Dendritic cell treated with granulocyte-macrophage colony-stimulating factor and Interleukin-4, amounts not matched to agents 40 ng/mL and 50 ng/mL, for 4 days (primary cell): ENCODE data around the gene COL10A1.

Experiments
- H3K27ac Mint-ChIP-seq: one replicate; pipeline ENCODE4 v1.8.0; 2022; ENCODE audit warnings: mild to moderate bottlenecking, mixed read lengths
- H3K27me3 Mint-ChIP-seq: one replicate; pipeline ENCODE4 v1.8.0; 2022; ENCODE audit warnings: mild to moderate bottlenecking, mixed read lengths
- H3K36me3 Mint-ChIP-seq: one replicate; pipeline ENCODE4 v1.8.0; 2022; ENCODE audit warnings: low read depth, mixed read lengths
- H3K4me1 Mint-ChIP-seq: one replicate; pipeline ENCODE4 v1.8.0; 2022; ENCODE audit warnings: low read depth, mixed read lengths
- H3K4me3 Mint-ChIP-seq: one replicate; pipeline ENCODE4 v1.8.0; 2022; ENCODE audit warnings: mild to moderate bottlenecking, moderate library complexity, mixed read lengths
- H3K9me3 Mint-ChIP-seq: one replicate; pipeline ENCODE4 v1.8.0; 2022; ENCODE audit warnings: mixed read lengths
- intact Hi-C: fragments of 100-400 bp; cut with micrococcal nuclease; formaldehyde crosslinking; loops from one replicate; pipeline ENCODE4 v1.15.0; 2022

Gene COL10A1

DNA sequence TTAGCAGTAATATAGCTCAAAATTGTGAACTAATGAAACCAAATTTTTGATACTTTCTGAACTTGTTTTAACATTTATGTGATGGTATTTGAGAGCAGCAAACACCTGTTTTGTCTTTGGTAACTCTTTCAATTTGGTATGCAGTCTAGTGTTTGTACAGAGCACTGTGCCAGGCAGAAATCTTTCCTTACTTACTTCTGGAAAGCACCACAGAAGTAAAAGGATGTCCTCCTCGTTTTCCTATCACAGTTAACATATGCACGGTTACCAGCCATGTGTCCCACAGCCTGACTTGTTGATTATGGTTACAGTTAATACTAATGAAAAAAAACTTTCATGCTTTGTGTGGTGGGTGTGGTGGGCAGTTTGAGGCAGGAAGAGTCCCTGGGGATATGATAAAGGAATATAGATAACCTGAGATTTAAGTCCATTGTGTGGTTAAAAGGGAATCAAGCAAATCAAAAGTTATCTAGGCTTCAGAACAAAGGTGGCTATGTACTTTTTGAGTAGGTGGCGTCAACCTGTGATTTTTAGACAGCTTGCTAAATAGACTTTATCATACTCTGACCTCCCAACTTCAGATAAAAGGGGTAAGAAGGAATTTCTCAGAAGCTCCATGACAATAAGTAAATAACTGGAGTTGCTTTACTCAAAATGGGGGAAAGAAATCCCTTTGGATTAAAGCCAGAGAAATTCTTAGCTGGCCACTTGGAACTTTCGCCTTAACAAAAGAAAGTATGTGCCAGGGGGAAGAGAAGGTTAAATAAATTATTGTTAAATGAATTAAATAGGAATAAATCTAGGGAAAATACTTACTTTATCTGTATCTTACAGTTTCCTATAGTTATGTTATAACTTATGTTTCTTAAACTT is 20.1 kb upstream of the COL10A1 start:
- H3K27ac Mint-ChIP-seq = no peak overlapping the region
- no peak overlapping the region for H3K4me3 Mint-ChIP-seq
- H3K4me1 Mint-ChIP-seq = no peaks in the 10 kb centered on the region
- H3K36me3 Mint-ChIP-seq = no peaks in the 10 kb centered on the region
- H3K27me3 Mint-ChIP-seq = no peaks in the 10 kb centered on the region
- H3K9me3 Mint-ChIP-seq = no peaks in the 10 kb centered on the region
- intact Hi-C loops = no loop called here

DNA sequence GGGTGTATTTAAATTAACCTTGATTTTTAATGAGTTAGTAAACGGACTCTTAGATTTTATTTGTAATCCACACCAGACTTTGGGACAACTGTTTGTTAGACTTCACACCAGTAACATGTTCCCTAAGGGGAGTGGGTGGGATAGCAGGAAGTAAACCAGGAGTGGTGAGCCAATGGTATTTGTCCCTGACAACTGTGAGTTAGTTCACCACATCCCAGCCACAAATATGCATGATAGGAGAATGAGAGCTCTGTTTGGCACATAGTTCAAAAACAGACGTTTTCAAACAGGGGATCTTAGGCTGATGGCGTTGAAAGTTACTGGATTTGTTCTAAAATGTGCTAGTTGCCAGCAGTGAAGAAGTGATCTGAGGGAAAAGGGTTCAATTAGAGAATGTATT is 18.7 kb upstream of the COL10A1 start:
- intact Hi-C loops = no loop called here
- Mint-ChIP-seq H3K27me3 (no peaks in the 10 kb centered on the region), H3K4me3 (no peak overlapping the region), H3K9me3 (no peaks in the 10 kb centered on the region), H3K27ac (no peak overlapping the region), H3K36me3 (peaks cover 5% of the 10 kb centered on the region), H3K4me1 (no peaks in the 10 kb centered on the region)

DNA sequence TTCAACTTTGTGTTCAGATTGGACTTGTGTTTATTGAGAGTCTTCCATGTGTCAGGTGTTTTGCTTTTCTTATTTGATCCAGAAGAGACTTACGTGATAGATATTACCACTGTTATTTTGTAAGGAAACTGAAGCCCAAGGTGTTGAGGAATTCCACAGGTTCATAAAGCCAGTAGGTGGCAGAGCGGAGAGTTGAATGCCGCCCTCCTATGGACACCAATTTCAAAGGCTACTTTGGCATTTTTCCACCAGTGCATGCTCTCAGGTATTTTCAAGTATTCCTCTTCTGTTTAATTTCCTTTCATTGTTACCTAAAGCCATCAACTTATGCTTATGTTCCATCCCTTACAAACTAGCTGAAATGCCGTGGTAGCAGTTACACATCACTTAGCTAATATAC is 14.0 kb upstream of the COL10A1 start:
- Mint-ChIP-seq H3K27me3 (no peaks in the 10 kb centered on the region), H3K4me3 (no peak overlapping the region), H3K27ac (no peak overlapping the region), H3K4me1 (no peaks in the 10 kb centered on the region), H3K9me3 (no peaks in the 10 kb centered on the region), H3K36me3 (peaks cover 5% of the 10 kb centered on the region)
- intact Hi-C loops = no loop called here

DNA sequence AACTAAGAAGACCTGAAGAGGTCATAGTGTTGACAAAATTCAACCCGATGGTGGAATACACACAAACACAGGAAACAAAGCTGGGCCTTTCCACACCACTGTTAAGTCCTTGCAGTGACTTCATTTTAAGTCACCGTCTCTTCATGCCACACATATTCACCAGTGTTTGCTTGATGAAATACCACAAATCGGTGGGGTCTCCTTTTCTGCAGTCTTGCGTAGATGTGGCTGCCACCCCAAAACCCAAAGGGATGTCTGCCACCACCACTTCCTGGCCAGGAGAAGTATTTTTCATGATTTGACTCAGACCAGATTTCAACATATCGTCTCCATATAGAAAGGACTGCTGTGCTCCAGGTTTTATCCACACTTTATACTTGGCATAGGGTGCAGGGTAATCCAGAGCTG is 11.0 kb upstream of the COL10A1 start:
- H3K4me3 Mint-ChIP-seq = no peak overlapping the region
- intact Hi-C loops = no loop called here

DNA sequence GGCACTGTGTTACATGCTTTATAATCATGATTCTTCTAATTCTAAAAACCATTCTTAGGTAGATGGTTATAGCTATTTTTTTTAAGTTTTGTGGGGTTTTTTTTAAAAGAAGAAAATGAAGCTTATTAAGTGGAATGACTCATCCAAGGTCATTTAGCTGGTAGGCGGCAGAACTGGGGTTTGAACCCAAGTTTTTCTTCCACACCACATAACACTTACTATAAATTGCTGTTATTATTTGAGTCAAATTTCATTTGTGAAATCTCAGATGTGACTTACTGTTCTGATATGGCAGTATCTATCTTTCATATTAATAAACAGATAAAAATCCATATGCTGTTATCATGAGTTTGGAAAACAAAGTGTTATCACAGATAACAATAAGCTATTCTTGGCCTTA is 10.4 kb upstream of the COL10A1 start:
- Mint-ChIP-seq H3K27me3 (no peaks in the 10 kb centered on the region), H3K4me3 (no peak overlapping the region), H3K4me1 (no peaks in the 10 kb centered on the region), H3K36me3 (peaks cover 5% of the 10 kb centered on the region), H3K27ac (no peak overlapping the region), H3K9me3 (no peaks in the 10 kb centered on the region)
- intact Hi-C loops = no loop called here

More for the DNA sequence above, 11.0 kb upstream of the COL10A1 start:
- Mint-ChIP-seq H3K27me3 (no peaks in the 10 kb centered on the region), H3K4me1 (no peaks in the 10 kb centered on the region), H3K36me3 (peaks cover 5% of the 10 kb centered on the region), H3K27ac (no peak overlapping the region), H3K9me3 (no peaks in the 10 kb centered on the region)

DNA sequence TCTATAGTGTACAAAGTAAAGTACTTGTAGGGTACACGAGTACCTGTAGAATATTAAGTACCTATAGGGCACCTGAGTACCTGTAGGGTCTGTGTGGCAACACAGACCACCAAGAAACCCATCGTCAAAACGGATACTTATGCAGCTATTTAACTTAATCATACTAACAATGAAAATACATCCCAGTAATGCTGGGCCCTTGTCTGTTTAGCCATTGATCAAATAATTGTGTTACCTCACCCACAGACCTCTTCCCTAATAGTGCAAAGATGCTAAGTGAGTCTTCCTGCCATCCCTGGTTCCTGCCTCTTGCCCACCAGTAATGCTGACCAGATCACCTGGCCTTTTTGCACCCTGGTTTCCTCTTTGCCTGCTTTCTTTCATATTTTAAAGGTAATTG is 7.5 kb upstream of the COL10A1 start:
- Mint-ChIP-seq H3K4me1 (no peaks in the 10 kb centered on the region), H3K4me3 (no peak overlapping the region), H3K36me3 (no peaks in the 10 kb centered on the region), H3K9me3 (no peaks in the 10 kb centered on the region), H3K27me3 (no peaks in the 10 kb centered on the region), H3K27ac (no peak overlapping the region)
- intact Hi-C loops = no loop called here

DNA sequence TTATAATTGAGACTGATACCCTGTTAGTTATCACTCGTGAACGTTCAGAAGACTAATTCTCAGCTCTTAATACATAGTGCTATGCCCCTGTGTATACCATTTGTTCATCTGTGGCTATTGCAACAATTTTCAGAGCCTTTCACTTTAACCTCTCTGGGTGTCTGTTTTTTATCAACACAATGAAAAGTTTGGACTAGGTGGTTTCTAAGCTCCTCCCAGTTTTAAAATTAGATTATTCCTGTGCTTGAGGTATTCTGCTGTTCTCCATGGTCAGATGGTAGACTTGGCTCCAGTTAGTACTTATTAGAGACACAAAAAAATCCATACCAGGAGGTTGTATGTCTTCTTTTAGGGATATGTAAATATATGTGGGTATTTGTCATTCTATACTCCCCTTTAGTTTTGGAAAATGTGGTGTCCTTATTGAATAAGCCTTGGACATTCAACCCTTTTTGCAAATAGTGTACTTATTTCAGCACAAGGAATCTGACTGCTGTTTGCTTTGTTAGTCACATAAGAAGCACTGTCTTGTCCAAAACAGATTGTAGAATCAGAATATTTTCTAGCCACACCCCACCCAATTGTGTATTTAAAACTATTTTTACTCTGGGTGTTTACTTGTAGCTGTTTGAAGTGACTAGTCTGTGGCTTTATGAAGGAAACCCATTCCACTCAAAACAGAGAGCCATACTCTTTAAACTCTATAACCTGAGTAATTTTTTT is 2.0 kb upstream of the COL10A1 start:
- intact Hi-C loops = no loop called here
- Mint-ChIP-seq H3K9me3 (no peaks in the 10 kb centered on the region), H3K4me1 (no peaks in the 10 kb centered on the region), H3K36me3 (no peaks in the 10 kb centered on the region), H3K4me3 (no peak overlapping the region), H3K27me3 (no peaks in the 10 kb centered on the region), H3K27ac (no peak overlapping the region)

DNA sequence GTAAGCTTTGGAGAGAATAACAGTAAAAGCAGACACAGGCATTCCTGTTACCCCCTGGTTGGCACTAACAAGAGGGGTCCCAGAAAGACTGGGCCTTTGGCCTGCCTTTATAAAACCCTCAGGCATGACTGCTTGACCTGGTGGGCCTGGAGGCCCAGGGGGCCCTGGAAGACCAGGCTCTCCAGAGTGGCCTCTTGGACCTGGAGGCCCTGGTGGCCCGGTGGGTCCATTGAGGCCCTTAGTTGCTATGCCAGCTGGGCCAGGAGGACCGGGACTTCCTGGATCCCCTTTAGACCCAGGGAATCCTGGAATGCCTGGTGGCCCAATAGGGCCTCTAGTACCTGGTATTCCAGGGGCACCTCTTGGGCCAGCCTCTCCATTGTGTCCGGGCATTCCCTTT is 5.5 kb downstream of the COL10A1 start:
- H3K27me3 Mint-ChIP-seq = no peaks in the 10 kb centered on the region
- no peaks in the 10 kb centered on the region for H3K9me3 Mint-ChIP-seq
- no peaks in the 10 kb centered on the region for H3K4me1 Mint-ChIP-seq
- H3K36me3 Mint-ChIP-seq = no peaks in the 10 kb centered on the region
- no peak overlapping the region for H3K27ac Mint-ChIP-seq
- no peak overlapping the region for H3K4me3 Mint-ChIP-seq
- intact Hi-C loops = no loop called here

DNA sequence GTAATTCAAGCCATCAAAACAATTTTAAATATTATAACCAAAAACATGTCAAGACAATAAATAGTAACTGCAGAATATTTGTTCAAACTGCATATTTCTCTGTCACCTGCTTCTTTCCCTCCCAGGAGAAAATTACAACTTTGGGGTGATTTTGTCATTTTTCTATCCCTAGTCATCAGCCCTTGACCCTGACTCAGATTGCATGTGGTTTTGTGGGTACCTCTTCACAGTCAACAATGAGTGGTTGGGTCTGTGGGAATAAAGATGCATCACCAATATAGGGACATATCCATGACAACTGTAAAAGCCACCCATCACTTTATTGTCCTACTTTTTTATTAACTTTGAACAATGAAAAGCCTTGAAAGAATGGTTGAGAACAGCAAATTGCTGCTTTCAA is 7.3 kb downstream of the COL10A1 start:
- H3K9me3 Mint-ChIP-seq = no peaks in the 10 kb centered on the region
- H3K27ac Mint-ChIP-seq = no peak overlapping the region
- H3K36me3 Mint-ChIP-seq = peaks cover 7% of the 10 kb centered on the region
- H3K4me1 Mint-ChIP-seq = no peaks in the 10 kb centered on the region
- H3K27me3 Mint-ChIP-seq = no peaks in the 10 kb centered on the region
- no peak overlapping the region for H3K4me3 Mint-ChIP-seq
- intact Hi-C loops = no loop called here

DNA sequence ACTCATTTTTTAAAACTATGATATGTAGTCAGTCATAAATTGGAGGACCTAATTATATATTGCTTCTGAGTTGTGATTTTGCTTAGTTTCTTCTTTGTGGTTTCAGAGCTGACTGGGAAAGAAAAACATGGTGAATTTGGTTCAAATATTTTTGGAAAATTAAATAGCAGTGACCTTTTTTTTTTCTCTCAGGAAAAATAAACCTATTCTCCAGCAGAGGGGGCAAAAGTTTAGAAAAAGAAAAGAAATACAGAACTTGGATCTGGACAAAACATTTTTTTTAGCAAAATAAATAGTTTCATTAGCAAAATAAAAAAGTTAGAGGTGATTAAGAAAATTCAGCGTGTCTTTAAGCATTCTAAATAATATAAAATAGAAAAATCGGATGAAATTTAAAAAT is 10.2 kb downstream of the COL10A1 start:
- Mint-ChIP-seq H3K4me3 (no peak overlapping the region), H3K27me3 (no peaks in the 10 kb centered on the region), H3K27ac (no peak overlapping the region), H3K9me3 (no peaks in the 10 kb centered on the region), H3K4me1 (no peaks in the 10 kb centered on the region), H3K36me3 (peaks cover 27% of the 10 kb centered on the region)
- intact Hi-C loops = no loop called here

DNA sequence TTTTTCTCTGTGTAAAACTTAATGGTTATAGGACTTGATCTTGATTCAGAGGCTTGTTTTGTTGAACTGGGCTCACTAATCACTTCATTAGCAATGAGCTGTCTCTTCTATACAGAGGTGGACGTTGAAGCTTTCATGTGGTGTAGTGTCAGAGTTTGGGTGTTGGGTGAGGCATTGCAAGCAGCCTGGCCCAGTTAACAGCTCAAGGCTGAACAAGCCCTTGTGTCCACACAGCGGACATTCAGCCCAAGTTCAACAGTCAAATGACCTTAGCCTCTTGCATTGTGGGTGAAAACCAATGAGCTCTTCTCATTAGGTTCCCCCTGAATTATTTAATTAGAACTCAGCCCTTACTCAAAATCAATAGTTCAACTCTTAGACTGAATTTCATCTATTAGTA is 12.5 kb downstream of the COL10A1 start:
- no peaks in the 10 kb centered on the region for H3K4me1 Mint-ChIP-seq
- peaks cover 48% of the 10 kb centered on the region for H3K36me3 Mint-ChIP-seq
- no peaks in the 10 kb centered on the region for H3K27me3 Mint-ChIP-seq
- no peak overlapping the region for H3K27ac Mint-ChIP-seq
- intact Hi-C loops = no loop called here
- H3K4me3 Mint-ChIP-seq = no peak overlapping the region
- H3K9me3 Mint-ChIP-seq = no peaks in the 10 kb centered on the region

DNA sequence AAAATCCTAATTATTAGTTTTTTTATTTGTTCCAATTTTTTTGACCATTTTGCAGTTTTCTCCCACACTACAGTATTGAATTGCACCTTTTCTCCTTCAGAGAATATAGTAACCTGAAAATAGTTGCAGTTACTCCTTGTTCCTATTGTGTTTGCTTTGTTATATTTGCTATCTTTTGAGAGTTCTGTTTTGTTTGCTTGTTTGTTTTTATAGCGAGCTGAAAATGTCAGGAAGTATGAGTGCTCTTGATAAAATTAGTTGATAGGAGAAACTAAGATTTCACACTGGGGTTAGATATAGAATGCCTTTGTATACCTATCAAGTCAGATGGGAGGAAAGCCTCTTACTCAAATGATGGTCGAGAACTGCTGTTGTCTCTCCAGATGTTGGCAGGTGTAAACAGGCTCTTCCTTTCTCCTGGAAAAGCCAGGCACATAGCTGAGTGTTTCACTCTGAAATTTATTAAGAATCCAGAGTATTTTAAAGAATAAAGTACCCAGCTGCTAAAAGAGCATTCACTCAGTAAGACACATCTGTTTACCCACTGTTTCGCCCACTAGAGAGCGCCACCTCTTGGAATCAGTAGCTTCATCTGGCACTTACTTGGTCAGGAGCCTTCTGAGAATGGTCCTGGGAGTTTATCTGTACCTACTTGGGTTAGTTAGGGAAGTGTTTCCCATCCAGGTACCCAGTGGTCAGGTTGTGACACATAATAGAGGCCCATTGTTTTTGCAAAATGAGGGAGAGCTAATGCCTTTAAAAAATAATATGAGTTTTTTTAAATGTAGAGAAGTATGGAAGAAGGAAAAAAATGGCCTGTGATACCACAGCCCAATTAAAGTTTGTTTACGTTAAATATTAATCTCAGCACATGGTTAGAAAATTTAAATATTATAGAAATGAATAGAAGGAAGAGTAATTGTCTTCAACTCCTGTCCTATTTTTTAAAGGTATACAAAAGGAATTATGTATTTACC is 14.1 kb downstream of the COL10A1 start:
- Mint-ChIP-seq H3K4me1 (no peaks in the 10 kb centered on the region), H3K27me3 (no peaks in the 10 kb centered on the region), H3K36me3 (peaks cover 48% of the 10 kb centered on the region), H3K27ac (no peak overlapping the region), H3K9me3 (no peaks in the 10 kb centered on the region), H3K4me3 (no peak overlapping the region)
- intact Hi-C loops = no loop called here

DNA sequence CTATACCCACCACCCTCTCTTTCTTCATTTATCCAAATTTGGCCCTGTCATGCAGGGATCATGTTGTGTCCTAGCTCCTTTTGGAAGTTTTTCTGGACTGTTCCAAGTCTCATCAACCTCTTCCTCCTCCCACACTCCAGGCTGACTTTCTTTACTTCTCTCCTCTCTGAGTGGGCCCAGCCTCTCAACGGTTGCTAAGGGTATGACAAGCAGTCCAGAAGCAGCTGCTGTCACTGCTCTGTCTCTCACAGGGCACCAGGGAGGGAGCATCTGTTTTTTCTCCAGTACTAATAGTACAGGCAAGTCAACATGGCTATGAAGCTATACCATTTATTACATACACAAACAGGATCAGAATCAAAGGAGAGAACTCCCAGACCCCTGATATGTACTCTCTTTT is 17.1 kb downstream of the COL10A1 start:
- Mint-ChIP-seq H3K27me3 (no peaks in the 10 kb centered on the region), H3K36me3 (peaks cover 43% of the 10 kb centered on the region), H3K27ac (no peak overlapping the region), H3K9me3 (no peaks in the 10 kb centered on the region), H3K4me1 (peaks cover 5% of the 10 kb centered on the region), H3K4me3 (no peak overlapping the region)
- intact Hi-C loops = no loop called here

DNA sequence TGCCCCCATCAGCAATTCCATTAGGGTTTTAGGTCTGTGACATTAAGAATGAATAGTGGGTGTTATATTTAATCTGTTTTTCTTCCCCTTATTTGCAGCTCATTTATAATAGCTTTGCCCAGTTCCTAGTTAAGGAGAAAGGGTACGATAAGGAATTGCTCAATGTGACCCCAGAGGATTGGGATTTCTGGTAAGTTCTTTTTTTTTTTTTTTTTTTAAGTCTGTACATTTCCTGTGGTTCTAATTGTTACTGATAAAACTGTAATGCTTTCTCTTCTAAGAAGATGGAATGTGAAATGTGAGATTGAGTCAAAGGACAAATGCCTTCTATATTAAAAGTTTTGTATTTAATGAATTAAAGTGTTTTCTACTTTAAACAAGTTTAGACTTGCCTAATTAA is 19.8 kb downstream of the COL10A1 start:
- peaks cover 31% of the 10 kb centered on the region for H3K36me3 Mint-ChIP-seq
- H3K27me3 Mint-ChIP-seq = no peaks in the 10 kb centered on the region
- H3K27ac Mint-ChIP-seq = no peak overlapping the region
- H3K4me3 Mint-ChIP-seq = no peak overlapping the region
- no peaks in the 10 kb centered on the region for H3K9me3 Mint-ChIP-seq
- intact Hi-C loops = no loop called here
- peaks cover 29% of the 10 kb centered on the region for H3K4me1 Mint-ChIP-seq
